Measurements from ENCODE around the gene RGS7.

The RGS7 gene

DNA sequence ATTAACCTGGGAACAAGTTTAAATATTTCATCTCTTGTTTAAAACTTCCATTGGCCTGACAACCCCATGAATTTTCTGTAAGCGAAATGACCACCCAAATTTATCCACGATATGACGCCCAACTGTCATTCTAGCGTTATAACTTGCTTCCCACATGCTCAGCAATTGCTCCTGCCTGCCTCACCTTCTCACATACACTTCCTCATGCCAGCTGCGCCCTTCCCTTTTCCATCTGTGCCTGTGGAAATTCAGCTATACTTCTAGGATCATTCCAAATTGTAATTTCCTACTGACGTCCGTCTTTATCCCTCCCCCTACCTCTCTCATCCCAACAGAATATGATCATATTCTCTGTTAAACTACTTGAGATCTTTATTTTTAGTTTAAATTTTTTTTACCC, 248.0 kb downstream of the RGS7 start:
- no peak overlapping the region for H3K4me3 ChIP-seq (ENCODE audit: low read length)
- no peaks in the 10 kb centered on the region for H4K20me1 ChIP-seq (ENCODE audit: insufficient read depth, low read length)
- no peaks in the 10 kb centered on the region for H3K79me2 ChIP-seq (ENCODE audit: low read length)
- no peaks in the 10 kb centered on the region for H3K36me3 ChIP-seq (replicated peaks; ENCODE audit: low read depth, low read length)
- TF ChIP-seq, protein P1, sequence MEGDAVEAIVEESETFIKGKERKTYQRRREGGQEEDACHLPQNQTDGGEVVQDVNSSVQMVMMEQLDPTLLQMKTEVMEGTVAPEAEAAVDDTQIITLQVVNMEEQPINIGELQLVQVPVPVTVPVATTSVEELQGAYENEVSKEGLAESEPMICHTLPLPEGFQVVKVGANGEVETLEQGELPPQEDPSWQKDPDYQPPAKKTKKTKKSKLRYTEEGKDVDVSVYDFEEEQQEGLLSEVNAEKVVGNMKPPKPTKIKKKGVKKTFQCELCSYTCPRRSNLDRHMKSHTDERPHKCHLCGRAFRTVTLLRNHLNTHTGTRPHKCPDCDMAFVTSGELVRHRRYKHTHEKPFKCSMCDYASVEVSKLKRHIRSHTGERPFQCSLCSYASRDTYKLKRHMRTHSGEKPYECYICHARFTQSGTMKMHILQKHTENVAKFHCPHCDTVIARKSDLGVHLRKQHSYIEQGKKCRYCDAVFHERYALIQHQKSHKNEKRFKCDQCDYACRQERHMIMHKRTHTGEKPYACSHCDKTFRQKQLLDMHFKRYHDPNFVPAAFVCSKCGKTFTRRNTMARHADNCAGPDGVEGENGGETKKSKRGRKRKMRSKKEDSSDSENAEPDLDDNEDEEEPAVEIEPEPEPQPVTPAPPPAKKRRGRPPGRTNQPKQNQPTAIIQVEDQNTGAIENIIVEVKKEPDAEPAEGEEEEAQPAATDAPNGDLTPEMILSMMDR (IDR thresholded peaks at IDR 0.05; ENCODE audit: low read depth, low read length): no peak
- TF ChIP-seq EZH2phosphoT487 (IDR thresholded peaks at IDR 0.05; ENCODE audit: low read depth): no peak
- H3K4me2 ChIP-seq (ENCODE audit: low read length): no peak overlapping the region
- no peak overlapping the region for H2AFZ ChIP-seq (ENCODE audit: low read depth, low read length)
- H3K9me3 ChIP-seq (ENCODE audit: insufficient read depth, low read length): no peaks in the 10 kb centered on the region
- H3K27ac ChIP-seq (ENCODE audit: low read length): no peak overlapping the region
- 0 out of 2 replicates have a peak, but pooled peaks cover 6% of the 10 kb centered on the region for H3K27me3 ChIP-seq (ENCODE audit: low read depth, low read length)
- no peak overlapping the region for H3K9ac ChIP-seq (ENCODE audit: low read length)
- no peaks in the 10 kb centered on the region for H3K4me1 ChIP-seq (ENCODE audit: low read length)

- Histone ChIP-seq H3K4me1 (ENCODE audit: low read length) (no peaks in the 10 kb centered on the region), H3K4me3 (ENCODE audit: low read length) (no peak overlapping the region), H3K27me3 (ENCODE audit: low read depth, low read length) (0 out of 2 replicates have a peak, but pooled peaks cover 6% of the 10 kb centered on the region), H3K9ac (ENCODE audit: low read length) (no peak overlapping the region), H3K9me3 (ENCODE audit: insufficient read depth, low read length) (no peaks in the 10 kb centered on the region), H3K36me3 (replicated peaks; ENCODE audit: low read depth, low read length) (no peaks in the 10 kb centered on the region), H2AFZ (ENCODE audit: low read depth, low read length) (no peak overlapping the region), H3K79me2 (ENCODE audit: low read length) (no peaks in the 10 kb centered on the region), H4K20me1 (ENCODE audit: insufficient read depth, low read length) (no peaks in the 10 kb centered on the region), H3K4me2 (ENCODE audit: low read length) (no peak overlapping the region), H3K27ac (ENCODE audit: low read length) (no peak overlapping the region)
- TF ChIP-seq, protein P1 (IDR thresholded peaks at IDR 0.05; ENCODE audit: low read depth, low read length): no peak
- no peak for TF ChIP-seq EZH2phosphoT487 (IDR thresholded peaks at IDR 0.05; ENCODE audit: low read depth)
Observed at GRCh38 chr1:241105147-241105546, 251.9 kb downstream of the RGS7 start.

DNA sequence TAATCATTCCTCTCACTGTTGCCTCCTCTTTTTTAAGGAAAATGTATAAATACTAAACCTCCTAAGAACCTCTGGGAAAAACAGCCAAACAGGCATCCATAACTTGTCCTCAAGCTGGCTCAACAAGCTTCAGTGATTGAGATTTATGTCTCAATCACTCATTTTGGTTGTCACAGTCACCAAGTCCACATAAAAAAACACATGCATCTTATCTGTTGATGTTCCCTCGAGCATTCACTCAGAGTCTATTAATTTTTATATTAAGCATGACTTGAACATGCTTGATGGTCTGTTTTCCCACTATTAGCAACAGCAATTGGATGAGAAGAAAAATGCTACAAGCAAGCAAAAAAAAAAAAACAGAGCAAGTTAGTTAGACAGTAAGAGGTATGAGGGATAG, 254.3 kb downstream of the RGS7 start:
- H3K79me2 ChIP-seq (ENCODE audit: low read length): no peaks in the 10 kb centered on the region
- no peaks in the 10 kb centered on the region for H3K9me3 ChIP-seq (ENCODE audit: insufficient read depth, low read length)
- TF ChIP-seq, protein P1 (IDR thresholded peaks at IDR 0.05; ENCODE audit: low read depth, low read length): no peak
- no peak for TF ChIP-seq EZH2phosphoT487 (IDR thresholded peaks at IDR 0.05; ENCODE audit: low read depth)
- no peak overlapping the region for H3K9ac ChIP-seq (ENCODE audit: low read length)
- no peak overlapping the region for H3K4me2 ChIP-seq (ENCODE audit: low read length)
- H3K36me3 ChIP-seq (replicated peaks; ENCODE audit: low read depth, low read length): no peaks in the 10 kb centered on the region
- no peak overlapping the region for H3K27ac ChIP-seq (ENCODE audit: low read length)
- H3K27me3 ChIP-seq (ENCODE audit: low read depth, low read length): 0 out of 2 replicates have a peak, but pooled peaks cover 6% of the 10 kb centered on the region
- H3K4me1 ChIP-seq (ENCODE audit: low read length): no peaks in the 10 kb centered on the region
- no peak overlapping the region for H2AFZ ChIP-seq (ENCODE audit: low read depth, low read length)
- no peak overlapping the region for H3K4me3 ChIP-seq (ENCODE audit: low read length)
- H4K20me1 ChIP-seq (ENCODE audit: insufficient read depth, low read length): no peaks in the 10 kb centered on the region

DNA sequence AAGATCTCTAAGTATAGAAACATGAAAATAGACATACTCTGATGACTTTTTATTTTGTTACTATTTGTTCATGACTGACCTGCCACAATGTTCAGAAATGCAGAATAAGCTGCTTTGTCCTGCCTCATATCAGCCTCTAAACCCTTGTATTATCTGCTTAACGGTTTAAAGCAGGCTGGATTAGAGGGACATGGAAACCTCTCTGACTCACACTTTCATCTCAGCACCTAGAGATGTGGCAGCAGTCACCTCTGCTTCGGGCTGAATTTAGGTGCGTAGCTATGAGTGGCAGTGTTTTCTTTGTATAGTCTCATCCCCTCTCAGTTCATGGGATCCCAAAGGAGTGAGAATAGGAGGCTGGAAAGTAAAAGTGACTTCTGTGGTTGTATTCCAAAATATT, 255.4 kb downstream of the RGS7 start:
- Histone ChIP-seq H3K36me3 (replicated peaks; ENCODE audit: low read depth, low read length) (no peaks in the 10 kb centered on the region), H3K27me3 (ENCODE audit: low read depth, low read length) (0 out of 2 replicates have a peak, but pooled peaks cover 7% of the 10 kb centered on the region), H3K27ac (ENCODE audit: low read length) (no peak overlapping the region), H3K4me1 (ENCODE audit: low read length) (no peaks in the 10 kb centered on the region), H3K4me2 (ENCODE audit: low read length) (no peak overlapping the region), H3K9me3 (ENCODE audit: insufficient read depth, low read length) (no peaks in the 10 kb centered on the region), H3K4me3 (ENCODE audit: low read length) (no peak overlapping the region), H3K9ac (ENCODE audit: low read length) (no peak overlapping the region), H2AFZ (ENCODE audit: low read depth, low read length) (no peak overlapping the region), H4K20me1 (ENCODE audit: insufficient read depth, low read length) (no peaks in the 10 kb centered on the region), H3K79me2 (ENCODE audit: low read length) (no peaks in the 10 kb centered on the region)
- TF ChIP-seq, protein P1 (IDR thresholded peaks at IDR 0.05; ENCODE audit: low read depth, low read length): no peak
- TF ChIP-seq EZH2phosphoT487 (IDR thresholded peaks at IDR 0.05; ENCODE audit: low read depth): no peak

All from OCI-LY3 (cell line).